ENCODE data around the gene BTN3A1. TPM values are rescaled to one million over a fixed set of nuclear protein-coding genes. Genes with fewer than 3 reads are reported as not detected.

The BTN3A1 gene
- polyA plus RNA-seq, 2 of the 4 experiments (the other 2 are of a cell fraction): 4.0 to 8.1 TPM

GRCh38 chr6:26389349-26389894 is 12.7 kb upstream of the BTN3A1 start:
- no peak for TF ChIP-seq ELK1 (IDR thresholded peaks at IDR 0.05; ENCODE audit: low read depth, low read length)
- TF ChIP-seq MAFK (IDR thresholded peaks at IDR 0.05; ENCODE audit: partially characterized antibody): peak; percentile 82
- Histone ChIP-seq H3K4me1 (peaks cover 20% of the 10 kb centered on the region; the same call in 2 of the 3 replicates), H3K9me3 (no peaks in the 10 kb centered on the region), H3K4me2 (no peak overlapping the region), H3K4me3 (no peak overlapping the region), H3K27ac (no peak overlapping the region)
- POLR2A ChIA-PET: no interaction called here
- FAIRE-seq (no peak), DNase-seq (ENCODE audit: low read depth in 1 of 2, low spot score in 1 of 2) (peak in 1 of 2 experiments; percentile 25), ATAC-seq (no peak; a peak in 1 of 6 replicates)
- WGBS (ENCODE audit: missing lambda C conversion rate): 96% methylated on average over 4 of the region's 4 CpGs
- CTCF ChIA-PET: interaction anchor here (1.3 kb wide), 1 partner anchor 11 kb away, joined by 3 read pairs; no protein-coding TSS in a partner anchor

- Histone ChIP-seq H3K27ac (no peak overlapping the region), H3K9me3 (no peaks in the 10 kb centered on the region), H3K4me1 (peaks cover 24% of the 10 kb centered on the region; the same call in 2 of the 3 replicates), H3K4me3 (no peak overlapping the region), H3K4me2 (no peak overlapping the region)
- CTCF ChIA-PET: interaction anchor here (1.3 to 2.2 kb wide), 2 partner anchors 10 to 11 kb away, joined by 3 to 6 read pairs; no protein-coding TSS in a partner anchor
- DNase-seq (ENCODE audit: low read depth in 1 of 2, low spot score in 1 of 2): no peak
- WGBS (ENCODE audit: missing lambda C conversion rate): 89% methylated on average over 5 of the region's 5 CpGs
- ATAC-seq: no peak
- no peak for FAIRE-seq
- POLR2A ChIA-PET: no interaction called here
- TF ChIP-seq HOXB5 (CRISPR knock-in tag; IDR thresholded peaks at IDR 0.05) (no peak), CBX2 (IDR thresholded peaks at IDR 0.05; ENCODE audit: borderline replicate concordance, low read depth) (no peak), POLR2A (IDR thresholded peaks at IDR 0.05; ENCODE audit: low read length) (no peak), BCL3 (IDR thresholded peaks at IDR 0.05) (no peak), TP53 (CRISPR knock-in tag; IDR thresholded peaks at IDR 0.05) (no peak), ATOH8 (CRISPR knock-in tag; IDR thresholded peaks at IDR 0.05; ENCODE audit: low read depth) (no peak), EHF (CRISPR knock-in tag; IDR thresholded peaks at IDR 0.05) (no peak), HOXA7 (CRISPR knock-in tag; IDR thresholded peaks at IDR 0.05) (no peak), FOXS1 (CRISPR knock-in tag; IDR thresholded peaks at IDR 0.05) (no peak), RCOR1 (IDR thresholded peaks at IDR 0.05; ENCODE audit: low read depth, low read length) (no peak), ZC3H11A (IDR thresholded peaks at IDR 0.05) (no peak), NR3C1 (IDR thresholded peaks at IDR 0.05) (no peak), HOXB13 (CRISPR knock-in tag; IDR thresholded peaks at IDR 0.05; ENCODE audit: low read depth) (no peak), ESRRA (IDR thresholded peaks at IDR 0.05; ENCODE audit: borderline replicate concordance, low read length) (no peak), CBX8 (IDR thresholded peaks at IDR 0.05) (no peak), NPAS2 (CRISPR knock-in tag; IDR thresholded peaks at IDR 0.05; ENCODE audit: borderline replicate concordance) (no peak), CEBPB (IDR thresholded peaks at IDR 0.05) (no peak), JUN (IDR thresholded peaks at IDR 0.05) (no peak), HES2 (IDR thresholded peaks at IDR 0.05) (no peak), BHLHE40 (IDR thresholded peaks at IDR 0.05; ENCODE audit: low read depth, low read length) (no peak)
These were observed 11.5 kb upstream of the BTN3A1 start for GRCh38 chr6:26390531-26390930.

Measured in A549 (cell line).